NCI-H2227 (cell line): ENCODE measurements around the gene RAB43.

ENCODE experiments used
- DNase-seq: peaks from one replicate; lab custom pipeline; 2025; ENCODE audit not compliant: unreplicated experiment; lab: John Stamatoyannopoulos, UW

The RAB43 gene

DNA sequence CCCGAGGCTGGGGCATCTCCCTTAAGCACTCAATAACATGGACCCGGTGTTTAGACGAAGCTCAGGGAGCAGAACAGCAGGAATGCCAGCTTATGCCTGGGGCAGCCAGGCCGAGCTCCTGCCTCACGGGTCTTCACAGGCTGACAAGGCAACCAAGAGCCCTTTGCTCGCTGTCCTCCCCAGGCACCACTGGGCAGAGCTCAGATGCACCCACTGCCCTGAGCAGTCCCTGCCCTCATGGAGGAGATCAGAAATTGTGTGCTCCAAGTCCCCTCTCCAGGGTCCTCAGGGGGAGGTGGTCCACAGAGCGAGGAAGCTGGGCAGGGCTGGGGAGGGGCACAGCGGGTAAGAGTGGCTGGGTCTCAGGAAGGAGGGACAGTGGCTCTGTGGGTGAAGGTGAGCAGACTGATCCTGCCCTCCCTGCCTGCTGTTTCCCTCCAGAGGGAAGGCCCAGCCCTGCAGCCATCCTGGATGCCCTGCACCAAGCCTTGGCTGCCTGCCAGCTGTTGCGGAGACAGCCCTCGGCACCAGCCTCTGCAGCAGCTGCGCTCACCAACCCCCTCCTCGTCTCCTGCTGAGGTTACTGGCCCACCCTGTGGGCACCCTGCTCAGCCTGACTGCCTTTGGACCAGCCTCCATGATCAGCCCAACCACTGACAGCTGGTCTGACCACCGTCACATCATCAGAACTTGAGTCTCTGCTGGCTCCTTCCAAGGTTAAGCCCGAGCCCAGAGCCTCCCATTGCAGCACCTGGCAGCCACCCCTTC is 82.1 kb downstream of the RAB43 start:
- peak; percentile 80 for DNase-seq

DNA sequence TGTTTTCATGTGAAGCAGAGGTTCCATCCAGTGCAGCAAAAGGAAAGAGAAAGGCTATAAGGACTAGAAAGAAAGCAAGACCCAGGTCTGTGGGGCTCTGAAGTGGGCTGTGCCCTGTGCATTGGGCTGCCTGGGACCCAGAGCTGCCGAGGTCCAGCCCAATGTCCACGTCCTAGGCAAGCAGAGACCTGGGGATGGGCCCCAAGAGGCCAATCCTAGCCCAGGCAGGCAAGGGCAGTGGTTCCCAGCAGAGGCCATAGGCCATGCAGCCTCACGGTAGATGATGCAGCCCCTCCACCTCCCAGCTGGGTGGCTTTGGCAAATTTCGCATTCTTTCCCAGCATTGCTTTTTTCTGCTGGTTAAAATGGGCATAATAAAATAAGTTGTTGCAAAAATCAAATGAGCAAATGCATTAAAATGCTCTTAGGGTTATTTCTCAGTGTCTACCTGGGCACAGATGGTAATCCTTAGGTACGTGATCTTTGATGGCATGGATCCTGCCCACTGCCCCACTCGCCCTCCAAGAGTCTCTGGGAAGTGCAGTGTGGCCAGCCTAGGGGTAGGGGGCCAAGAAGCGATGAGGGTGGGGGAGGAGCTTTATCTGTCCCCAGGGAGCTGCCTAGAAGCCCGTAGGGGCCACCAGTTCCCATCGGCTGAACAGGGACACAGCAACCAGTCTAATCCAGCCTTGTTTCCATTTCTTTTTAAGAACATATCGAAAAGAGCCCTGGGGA is 83.3 kb downstream of the RAB43 start:
- DNase-seq, result no peak
